GM13976 (cell line): Measurements from ENCODE around the gene MKRN1.
"Not testable (repeated sequence)": the region's sequence is repeated elsewhere in the genome, so short reads cannot be mapped to it uniquely, and the experiment has no call there.

Experiments
- DNase-seq: peaks from one replicate; pipeline ENCODE4 v3.0.0; 2012; ENCODE audit warnings: low spot score
- in situ Hi-C: fragments of 300-500 bp; cut with MboI; formaldehyde crosslinking; loops from one replicate; pipeline ENCODE4 v1.12.0; 2022; ENCODE audit warnings: low sequenced_read_pairs, mixed read lengths, inconsistent platforms; ENCODE audit not compliant: unreplicated experiment
- TF ChIP-seq, protein P1 (sequence below): IDR thresholded peaks from 2 replicates; pipeline ENCODE4 v1.5.1; 2012; ENCODE audit warnings: borderline replicate concordance, mild to moderate bottlenecking; ENCODE audit not compliant: insufficient read depth; ENCODE audit errors: extremely low read depth, missing control alignments, control extremely low read depth

MKRN1 gene

DNA sequence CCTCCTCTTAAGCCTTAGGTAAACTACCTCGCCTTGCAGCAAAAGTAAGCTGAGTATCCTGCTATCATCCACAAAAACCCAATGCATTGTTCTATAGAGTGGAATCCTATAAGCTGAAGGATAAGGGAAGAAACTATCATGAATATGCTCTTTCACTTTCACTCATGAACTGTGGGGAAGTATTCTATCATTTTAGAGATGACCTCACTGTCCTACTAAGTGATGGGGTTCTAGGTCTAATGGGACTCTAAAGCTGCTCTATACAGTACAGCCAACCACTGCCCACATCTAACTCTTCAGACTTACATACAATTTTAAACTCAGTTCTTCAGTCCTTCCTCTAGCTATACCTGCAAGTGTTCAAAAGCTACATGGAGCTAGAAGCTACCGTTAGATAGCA is 16.2 kb downstream of the MKRN1 start:
- DNase-seq = no peak
- TF ChIP-seq, protein P1, sequence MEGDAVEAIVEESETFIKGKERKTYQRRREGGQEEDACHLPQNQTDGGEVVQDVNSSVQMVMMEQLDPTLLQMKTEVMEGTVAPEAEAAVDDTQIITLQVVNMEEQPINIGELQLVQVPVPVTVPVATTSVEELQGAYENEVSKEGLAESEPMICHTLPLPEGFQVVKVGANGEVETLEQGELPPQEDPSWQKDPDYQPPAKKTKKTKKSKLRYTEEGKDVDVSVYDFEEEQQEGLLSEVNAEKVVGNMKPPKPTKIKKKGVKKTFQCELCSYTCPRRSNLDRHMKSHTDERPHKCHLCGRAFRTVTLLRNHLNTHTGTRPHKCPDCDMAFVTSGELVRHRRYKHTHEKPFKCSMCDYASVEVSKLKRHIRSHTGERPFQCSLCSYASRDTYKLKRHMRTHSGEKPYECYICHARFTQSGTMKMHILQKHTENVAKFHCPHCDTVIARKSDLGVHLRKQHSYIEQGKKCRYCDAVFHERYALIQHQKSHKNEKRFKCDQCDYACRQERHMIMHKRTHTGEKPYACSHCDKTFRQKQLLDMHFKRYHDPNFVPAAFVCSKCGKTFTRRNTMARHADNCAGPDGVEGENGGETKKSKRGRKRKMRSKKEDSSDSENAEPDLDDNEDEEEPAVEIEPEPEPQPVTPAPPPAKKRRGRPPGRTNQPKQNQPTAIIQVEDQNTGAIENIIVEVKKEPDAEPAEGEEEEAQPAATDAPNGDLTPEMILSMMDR = no peak
- in situ Hi-C loops = no loop called here

DNA sequence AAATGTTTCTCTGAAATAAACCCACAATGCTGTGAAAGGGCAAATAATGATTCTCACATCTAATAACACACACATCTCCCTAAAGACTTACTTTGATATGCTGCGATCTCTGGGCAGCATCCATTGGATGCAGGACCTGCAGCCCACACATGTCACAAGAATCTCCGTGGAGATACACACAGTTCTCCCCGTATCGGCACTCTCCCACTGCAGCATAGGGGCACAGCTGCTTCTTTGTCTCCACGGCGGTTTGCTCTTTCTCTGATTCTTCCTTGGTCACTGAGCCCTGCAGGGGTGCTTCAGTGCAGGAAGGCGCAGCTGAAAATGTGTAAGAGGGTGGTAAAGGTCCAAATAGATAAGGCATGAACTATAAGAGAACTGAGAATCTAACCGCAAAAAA is 20.4 kb downstream of the MKRN1 start:
- DNase-seq = no peak
- in situ Hi-C loops = no loop called here
- TF ChIP-seq, protein P1 = no peak

DNA sequence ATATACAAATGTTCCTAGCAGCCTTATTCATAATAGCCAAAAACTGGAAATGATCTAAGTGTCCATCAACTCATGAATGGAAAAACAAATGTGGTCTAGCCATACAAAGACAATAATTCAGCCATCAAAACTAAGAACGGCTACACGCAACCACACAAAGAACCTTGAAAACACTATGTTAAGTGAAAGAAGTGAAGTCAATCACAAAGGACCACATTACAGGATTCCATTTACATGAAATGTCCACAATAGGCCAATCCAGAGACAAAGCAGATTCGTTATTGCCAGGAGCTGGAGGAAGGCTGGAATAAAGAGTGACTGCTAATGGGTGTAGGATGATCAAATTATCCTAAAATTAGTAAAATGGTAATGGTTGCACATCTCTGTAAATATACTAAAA is 21.1 kb downstream of the MKRN1 start:
- in situ Hi-C loops = no loop called here
- DNase-seq = no peak
- TF ChIP-seq, protein P1 = no peak

DNA sequence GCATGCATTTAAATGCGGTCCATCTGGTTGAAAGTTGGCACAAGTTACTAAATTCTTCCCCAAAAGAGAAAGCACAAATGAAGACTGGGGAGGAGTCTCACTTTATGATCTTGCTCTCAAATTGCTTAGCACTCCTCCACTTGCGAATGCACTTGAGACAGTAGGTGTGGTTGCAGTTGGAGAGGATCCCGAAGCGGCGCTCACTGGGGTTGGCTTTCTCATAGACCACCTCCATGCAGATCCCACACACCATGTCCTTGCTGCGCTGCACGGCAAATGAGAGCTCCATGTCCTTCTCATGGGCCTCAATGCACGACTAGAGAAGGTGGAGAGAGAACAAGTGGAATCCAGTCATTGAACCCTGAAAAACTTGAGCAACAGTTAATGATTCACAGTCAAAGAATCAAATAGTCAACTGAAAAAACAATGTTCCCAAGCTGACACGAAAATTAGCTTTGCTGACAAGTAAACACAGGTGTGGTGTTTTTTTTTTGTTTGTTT is 22.7 kb downstream of the MKRN1 start:
- DNase-seq = no peak
- TF ChIP-seq, protein P1 = no peak
- in situ Hi-C loops = no loop called here

DNA sequence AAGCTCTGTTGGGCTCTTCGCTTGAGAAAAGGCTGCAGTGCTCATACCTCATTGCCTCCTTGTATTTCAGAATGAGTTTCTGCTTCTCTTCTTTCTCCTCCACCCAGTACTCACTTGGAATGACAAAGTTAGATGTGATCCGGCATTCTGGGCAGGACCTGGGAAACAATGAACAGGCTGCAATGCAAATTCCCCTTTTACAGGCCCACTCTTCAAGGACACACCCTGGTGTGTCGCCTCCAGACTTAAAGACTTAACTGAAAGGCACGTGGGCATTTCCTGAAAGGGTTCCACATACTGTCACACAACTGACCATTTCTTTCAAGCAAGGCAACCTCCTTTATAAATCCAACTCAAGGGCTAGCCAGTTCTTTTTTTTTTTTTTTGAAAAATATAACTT is 23.6 kb downstream of the MKRN1 start:
- TF ChIP-seq, protein P1 = no peak
- DNase-seq = no peak
- in situ Hi-C loops = no loop called here

DNA sequence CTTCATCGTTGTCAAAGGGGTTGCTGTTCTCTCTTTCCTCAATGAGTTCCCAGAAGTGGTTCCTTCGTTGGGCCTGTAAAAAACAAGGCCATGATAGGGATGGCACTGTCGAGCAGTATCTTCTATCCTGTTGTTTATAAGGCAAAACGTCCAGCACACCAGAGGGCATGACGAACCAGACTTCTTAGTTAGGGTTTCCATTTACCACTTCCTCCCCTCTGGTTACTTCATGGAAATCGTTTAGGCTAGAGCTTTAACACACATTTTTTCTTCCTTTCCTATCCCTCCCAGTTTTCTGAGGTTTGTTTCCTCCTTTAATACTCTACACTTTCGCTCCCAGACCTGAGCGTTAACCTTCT is 24.7 kb downstream of the MKRN1 start:
- in situ Hi-C loops = no loop called here
- no peak for DNase-seq
- TF ChIP-seq, protein P1 = no peak

DNA sequence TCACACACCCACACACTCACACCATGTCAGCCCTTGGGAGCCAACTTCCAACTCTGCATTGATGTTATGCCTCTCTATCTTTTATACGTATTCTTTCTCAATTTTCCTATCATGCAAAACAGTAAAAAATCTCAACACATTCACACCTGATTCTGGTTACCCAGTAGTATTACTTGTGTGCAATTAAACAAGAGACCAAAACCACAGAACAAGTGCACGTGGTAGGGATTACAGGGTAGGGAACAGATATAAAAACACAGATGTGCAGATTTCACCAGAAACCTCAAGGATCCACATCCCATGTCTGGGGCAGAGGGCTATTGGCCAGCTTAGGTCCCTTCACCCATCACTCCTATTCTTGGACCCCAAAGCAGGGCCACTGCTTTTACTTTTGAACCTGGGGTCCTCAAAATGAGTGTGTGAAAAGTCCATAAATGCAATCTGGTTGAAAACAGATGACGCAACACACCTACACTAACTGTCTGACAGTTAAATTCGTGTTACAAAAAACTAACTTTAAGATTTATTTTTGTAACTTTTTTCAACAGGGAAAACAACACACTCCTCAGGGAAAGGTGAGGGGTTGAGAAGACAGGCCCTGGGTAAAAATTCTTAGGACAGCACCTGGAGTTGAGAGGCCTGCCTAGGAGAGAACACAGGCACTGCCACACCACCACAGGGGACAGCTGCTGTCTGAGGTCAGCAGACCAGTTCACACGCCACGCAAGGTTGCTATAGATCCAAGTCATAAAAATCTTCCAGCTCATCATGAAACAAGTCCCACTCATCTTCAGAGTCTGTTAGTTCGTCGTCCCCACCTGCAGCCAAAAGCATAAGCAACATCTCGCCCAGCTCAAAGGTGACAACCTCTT is 25.3 kb downstream of the MKRN1 start:
- DNase-seq, in situ Hi-C loops: not testable (repeated sequence)
